Subcutaneous abdominal adipose tissue (tissue), 5 donors: ENCODE data around the gene GRIK4.

ENCODE experiments used
- H3K27ac ChIP-seq: one replicate; pipeline ENCODE4 v1.7.0; 2013; ENCODE audit warnings: low read depth, mild to moderate bottlenecking, inconsistent platforms, low read length, moderate library complexity
- H3K27me3 ChIP-seq, 5 donors: one replicate each; pipeline ENCODE4 v1.7.0; 2013; ENCODE audit warnings: low read length in 5 of 5, inconsistent platforms in 1 of 5; ENCODE audit not compliant: control insufficient read depth in 5 of 5, insufficient read depth in 4 of 5
- H3K36me3 ChIP-seq, 5 donors: one replicate each; pipeline ENCODE4 v1.7.0; 2013; ENCODE audit warnings: low read length in 5 of 5; ENCODE audit not compliant: control insufficient read depth in 5 of 5, insufficient read depth in 5 of 5
- H3K4me1 ChIP-seq, 5 donors: one replicate each; pipeline ENCODE4 v1.7.0; 2013; ENCODE audit warnings: low read length in 5 of 5, mild to moderate bottlenecking in 3 of 5, moderate library complexity in 1 of 5; ENCODE audit not compliant: control insufficient read depth in 5 of 5, insufficient read depth in 5 of 5
- H3K4me3 ChIP-seq, 5 donors: one replicate each; pipeline ENCODE4 v1.7.0; 2013; ENCODE audit warnings: low read length in 5 of 5, low read depth in 1 of 5
- H3K9ac ChIP-seq, 5 donors: one replicate each; pipeline ENCODE4 v1.7.0; 2013; ENCODE audit warnings: low read length in 5 of 5, mild to moderate bottlenecking in 4 of 5, moderate library complexity in 3 of 5
- H3K9me3 ChIP-seq, 5 donors: one replicate each; pipeline ENCODE4 v1.7.0; 2013; ENCODE audit warnings: low read length in 5 of 5; ENCODE audit not compliant: control insufficient read depth in 5 of 5
- donor health status: healthy.
- donor health status: healthy.
- donor health status: healthy.
- donor health status: healthy.
- donor health status: healthy.

Gene GRIK4

GRCh38 chr11:120598517-120599257 is 87.1 kb downstream of the GRIK4 start:
- Histone ChIP-seq H3K36me3 (no peaks in the 10 kb centered on the region), H3K4me3 (no peak overlapping the region), H3K4me1 (no peaks in the 10 kb centered on the region), H3K27me3 (peaks cover 3 to 11% (median 8%) of the 10 kb centered on the region in 5 donors), H3K9ac (no peak overlapping the region), H3K27ac (no peak overlapping the region), H3K9me3 (no peaks in the 10 kb centered on the region)

- peaks cover 3 to 11% (median 8%) of the 10 kb centered on the region in 5 donors for H3K27me3 ChIP-seq
- H3K4me3 ChIP-seq: no peak overlapping the region
- no peak overlapping the region for H3K27ac ChIP-seq
- no peak overlapping the region for H3K9ac ChIP-seq
- no peaks in the 10 kb centered on the region for H3K9me3 ChIP-seq
- no peaks in the 10 kb centered on the region for H3K4me1 ChIP-seq
- H3K36me3 ChIP-seq: no peaks in the 10 kb centered on the region
These were observed 88.4 kb downstream of the GRIK4 start for GRCh38 chr11:120599816-120600420.

DNA sequence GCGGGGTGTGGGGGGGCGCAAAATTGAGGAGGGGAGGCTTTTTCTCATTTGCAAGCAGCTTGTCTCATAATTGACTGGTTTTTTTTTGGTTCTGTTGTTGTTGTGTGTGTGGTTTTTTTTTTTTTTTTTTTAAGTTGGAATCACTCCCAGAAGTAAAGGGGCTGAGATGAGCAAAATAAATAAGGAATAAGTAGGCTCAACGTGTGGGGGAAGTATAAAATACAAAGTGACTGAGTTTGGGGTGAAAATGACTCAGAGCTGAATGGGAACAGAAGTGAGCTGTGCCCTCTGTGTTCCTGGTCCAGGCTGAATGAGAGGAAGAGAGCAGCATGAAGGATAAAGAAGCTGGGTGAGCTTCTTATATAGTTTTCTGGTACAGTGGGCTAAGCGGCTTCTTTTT is 90.0 kb downstream of the GRIK4 start:
- Histone ChIP-seq H3K36me3 (no peaks in the 10 kb centered on the region), H3K9ac (no peak overlapping the region), H3K4me1 (no peaks in the 10 kb centered on the region), H3K27ac (no peak overlapping the region), H3K4me3 (no peak overlapping the region), H3K27me3 (peaks cover 3 to 11% (median 8%) of the 10 kb centered on the region in 5 donors), H3K9me3 (no peaks in the 10 kb centered on the region)

- H3K27ac ChIP-seq: no peak overlapping the region
- H3K9ac ChIP-seq: no peak overlapping the region
- no peak overlapping the region for H3K4me3 ChIP-seq
- no peaks in the 10 kb centered on the region for H3K36me3 ChIP-seq
- H3K9me3 ChIP-seq: no peaks in the 10 kb centered on the region
- no peaks in the 10 kb centered on the region for H3K4me1 ChIP-seq
- H3K27me3 ChIP-seq: peaks cover 0 to 8% (median 4%) of the 10 kb centered on the region in 5 donors
These were observed 91.5 kb downstream of the GRIK4 start for GRCh38 chr11:120603071-120603470.

DNA sequence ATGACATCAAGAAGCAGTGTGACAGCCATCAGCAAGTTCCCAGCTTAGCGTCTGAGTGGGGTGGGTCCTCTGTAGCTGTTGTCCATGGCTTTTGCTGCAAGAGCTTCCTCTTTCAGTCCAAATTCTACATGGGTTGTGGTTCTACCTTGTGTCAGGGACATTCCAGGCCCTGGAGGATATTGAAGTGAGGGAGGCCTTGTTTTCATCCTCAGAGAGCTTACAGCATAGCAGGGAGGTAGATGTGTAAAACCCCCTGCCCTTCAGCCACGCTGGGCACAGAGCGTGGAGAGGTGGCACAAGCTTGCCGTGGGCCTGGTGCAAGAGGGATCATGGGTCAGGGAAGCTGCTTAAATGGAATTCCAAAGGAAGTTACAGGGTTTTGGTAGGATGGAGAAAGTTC is 93.9 kb downstream of the GRIK4 start:
- Histone ChIP-seq H3K36me3 (no peaks in the 10 kb centered on the region), H3K4me1 (peaks cover 0 to 5% (median 4%) of the 10 kb centered on the region in 5 donors), H3K4me3 (no peak overlapping the region), H3K27me3 (peaks cover 0 to 5% (median 0%) of the 10 kb centered on the region in 5 donors), H3K27ac (no peak overlapping the region), H3K9me3 (no peaks in the 10 kb centered on the region), H3K9ac (no peak overlapping the region)

DNA sequence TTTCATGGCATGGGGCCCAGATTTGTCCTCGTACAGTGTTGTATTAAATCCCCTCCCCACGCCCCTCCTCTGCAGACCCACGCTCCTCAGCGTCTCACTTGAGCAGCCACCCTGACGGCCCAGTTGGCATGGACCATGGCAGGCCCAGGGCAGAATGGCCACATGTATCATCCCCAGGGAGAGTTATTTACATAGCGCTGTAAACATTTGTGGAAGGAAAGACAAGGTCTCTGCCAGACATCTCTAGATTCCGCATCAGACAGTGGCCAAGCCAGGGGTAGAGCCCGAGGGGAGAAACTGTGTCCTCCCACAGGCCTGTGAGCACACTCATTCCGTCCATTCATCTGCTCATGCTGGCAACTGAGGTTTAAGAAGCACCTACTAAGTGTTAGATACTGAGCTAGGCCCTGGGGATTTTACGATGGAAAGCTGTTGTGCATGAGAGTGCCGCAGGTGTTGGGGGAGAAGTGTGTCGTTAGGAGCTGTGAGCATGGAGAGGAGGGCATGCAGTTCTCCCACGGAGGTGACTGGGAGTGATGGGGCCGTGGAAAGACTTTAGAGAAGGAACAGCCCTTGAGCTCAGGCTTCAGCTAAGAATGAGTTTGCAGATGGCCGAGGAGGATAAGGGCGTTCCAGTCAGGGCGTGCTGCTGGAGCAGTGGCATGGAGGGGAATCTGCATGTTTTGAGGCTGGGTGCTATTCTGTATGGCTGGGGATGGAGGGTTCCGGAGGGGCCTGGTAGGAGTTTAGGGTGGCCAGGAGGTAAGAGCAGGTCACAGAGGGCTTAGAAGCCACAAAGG is 94.9 kb downstream of the GRIK4 start:
- Histone ChIP-seq H3K4me3 (no peak overlapping the region), H3K9me3 (no peaks in the 10 kb centered on the region), H3K9ac (no peak overlapping the region), H3K27ac (no peak overlapping the region), H3K4me1 (peaks cover 0 to 9% (median 4%) of the 10 kb centered on the region in 5 donors), H3K27me3 (peaks cover 0 to 5% (median 0%) of the 10 kb centered on the region in 5 donors), H3K36me3 (no peaks in the 10 kb centered on the region)

- Histone ChIP-seq H3K4me1 (peaks cover 0 to 9% (median 4%) of the 10 kb centered on the region in 5 donors), H3K36me3 (no peaks in the 10 kb centered on the region), H3K9ac (no peak overlapping the region), H3K9me3 (no peaks in the 10 kb centered on the region), H3K27me3 (peaks cover 0 to 3% (median 0%) of the 10 kb centered on the region in 5 donors), H3K4me3 (no peak overlapping the region), H3K27ac (no peak overlapping the region)
These were observed 96.5 kb downstream of the GRIK4 start for GRCh38 chr11:120608061-120608460.

DNA sequence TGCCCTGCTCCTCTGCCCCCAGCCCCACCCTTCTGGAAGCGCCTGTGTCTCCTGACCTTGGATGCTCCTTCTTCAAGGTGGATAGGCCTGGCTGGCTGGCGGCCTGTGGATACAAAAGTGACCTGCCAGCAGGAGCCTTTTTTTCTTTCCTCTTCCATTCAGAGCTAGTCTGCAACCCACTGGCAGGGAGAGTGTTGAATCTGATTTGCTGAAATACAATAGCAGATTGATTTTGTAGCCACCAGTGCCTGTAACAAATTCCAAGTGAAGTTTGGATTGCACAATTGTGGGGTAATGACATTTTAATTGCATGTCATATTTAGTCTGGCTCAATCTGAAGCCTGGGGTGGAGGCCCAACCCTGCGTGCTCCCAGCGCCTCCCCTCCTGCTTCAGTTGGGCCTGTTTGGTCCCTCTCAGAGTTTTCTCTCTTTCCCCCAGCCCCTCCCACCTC is 97.2 kb downstream of the GRIK4 start:
- Histone ChIP-seq H3K9me3 (no peaks in the 10 kb centered on the region), H3K27me3 (no peaks in the 10 kb centered on the region), H3K4me3 (no peak overlapping the region), H3K27ac (no peak overlapping the region), H3K9ac (no peak overlapping the region), H3K36me3 (no peaks in the 10 kb centered on the region), H3K4me1 (peaks cover 0 to 9% (median 4%) of the 10 kb centered on the region in 5 donors)

DNA sequence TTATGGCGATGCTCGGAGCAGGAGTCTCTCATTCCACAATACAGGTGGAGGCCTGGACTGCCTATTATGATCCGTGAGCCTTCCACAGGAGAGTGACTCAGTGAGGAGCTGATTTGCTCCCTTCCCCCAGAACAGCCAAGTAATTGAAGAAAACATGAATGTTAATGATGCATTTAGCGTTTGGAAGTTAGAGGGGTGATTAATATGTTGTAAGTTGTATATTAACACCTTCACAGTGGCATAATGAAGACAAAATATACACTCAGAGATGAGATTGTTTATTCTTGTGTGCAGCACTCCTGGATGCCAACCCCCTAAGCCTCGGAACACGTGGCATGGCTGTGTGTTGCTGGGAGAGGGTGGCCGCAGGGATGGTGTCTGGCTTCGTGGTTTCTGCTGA is 98.6 kb downstream of the GRIK4 start:
- Histone ChIP-seq H3K27ac (no peak overlapping the region), H3K9ac (no peak overlapping the region), H3K4me1 (peaks cover 0 to 9% (median 4%) of the 10 kb centered on the region in 5 donors), H3K4me3 (no peak overlapping the region), H3K27me3 (peaks cover 0 to 3% (median 0%) of the 10 kb centered on the region in 5 donors), H3K36me3 (no peaks in the 10 kb centered on the region), H3K9me3 (no peaks in the 10 kb centered on the region)

DNA sequence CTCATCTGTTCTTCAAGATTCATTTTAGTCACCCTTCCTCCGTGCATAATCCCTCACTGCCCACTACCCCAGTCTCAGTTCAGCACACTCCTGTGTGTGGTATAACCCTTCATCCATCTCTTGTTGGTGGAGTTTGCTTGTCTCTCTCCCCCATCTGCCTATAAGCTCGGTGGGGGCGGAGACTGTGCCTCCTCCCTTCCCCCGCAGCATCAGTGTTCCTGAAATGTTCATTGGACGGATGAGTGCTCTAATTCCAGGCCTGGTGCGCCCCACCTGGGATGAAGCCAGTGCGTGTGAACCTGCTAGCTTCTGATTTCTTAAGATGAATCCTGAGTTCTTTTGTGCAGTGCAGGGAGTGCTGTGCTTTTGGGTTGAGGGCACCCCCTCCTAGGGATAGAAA is 100.0 kb downstream of the GRIK4 start:
- Histone ChIP-seq H3K4me1 (peaks cover 0 to 9% (median 4%) of the 10 kb centered on the region in 5 donors), H3K4me3 (no peak overlapping the region), H3K36me3 (no peaks in the 10 kb centered on the region), H3K27ac (no peak overlapping the region), H3K9me3 (no peaks in the 10 kb centered on the region), H3K27me3 (peaks cover 0 to 3% (median 0%) of the 10 kb centered on the region in 5 donors), H3K9ac (no peak overlapping the region)
